Activated T-cell treated with anti-CD3 and anti-CD28 coated beads, Interleukin-2, amount 50 U/mL, for 72 hours (primary cell): ENCODE data around the gene ASIC3. TPM values are rescaled to one million over a fixed set of nuclear protein-coding genes. Genes with fewer than 3 reads are reported as not detected.

Experiments
- ATAC-seq, 2 donors: fragments of 150-1000 bp; cut with Tn5 transposase; replicated peaks in 1 of 2; 2 replicates each; pipeline ENCODE4 v1.10.0; 2021; ENCODE audit warnings: moderate library complexity in 2 of 2, mild to moderate bottlenecking in 1 of 2
- DNase-seq, 2 donors: peaks; one replicate each; pipeline ENCODE4 v3.0.0; 2021 to 2022; ENCODE audit warnings: mixed read lengths in 1 of 2
- H3K27ac Mint-ChIP-seq: one replicate; pipeline ENCODE4 v1.8.0; 2022; ENCODE audit warnings: mild to moderate bottlenecking, moderate library complexity, mixed read lengths
- H3K27me3 Mint-ChIP-seq: one replicate; pipeline ENCODE4 v1.8.0; 2022; ENCODE audit warnings: low read depth, mixed read lengths
- H3K36me3 Mint-ChIP-seq, 2 donors: one replicate each; pipeline ENCODE4 v1.8.0; 2022; ENCODE audit warnings: mixed read lengths in 2 of 2, mild to moderate bottlenecking in 1 of 2; ENCODE audit not compliant: insufficient read depth in 2 of 2
- H3K4me1 Mint-ChIP-seq: one replicate; pipeline ENCODE4 v1.8.0; 2022; ENCODE audit warnings: low read depth, mixed read lengths
- H3K4me3 Mint-ChIP-seq, 2 donors: one replicate each; pipeline ENCODE4 v1.8.0; 2022; ENCODE audit warnings: mild to moderate bottlenecking in 2 of 2, mixed read lengths in 2 of 2, moderate library complexity in 2 of 2
- H3K9me3 Mint-ChIP-seq, 2 donors: one replicate each; pipeline ENCODE4 v1.8.0; 2022; ENCODE audit warnings: mixed read lengths in 2 of 2
- total RNA-seq, 2 donors: library from RNA; stranded (reverse); gene quantifications; one replicate each; pipeline ENCODE4 v1.2.3, GENCODE V29; 2022

Gene ASIC3
- 10 to 100 TPM; 14.4 to 15.7 TPM for total RNA-seq

GRCh38 chr7:151047976-151048815 lies at the start of gene ASIC3:
ASIC3 (plus strand) TSS chr7:151048531; CDS start chr7:151048886, 355 bp downstream.
- ATAC-seq (no peak), DNase-seq (no peak)
- Mint-ChIP-seq H3K27ac (no peak within 1 kb of the TSS), H3K4me3 (no peak within 1 kb of the TSS), H3K36me3 (no peaks in the 10 kb centered on the region), H3K9me3 (no peaks in the 10 kb centered on the region), H3K4me1 (peaks cover 4% of the 10 kb centered on the region), H3K27me3 (no peaks in the 10 kb centered on the region)

- no peak overlapping the region for H3K27ac Mint-ChIP-seq
These were observed 49.3 kb upstream of the ASIC3 start for GRCh38 chr7:150999001-150999400.

GRCh38 chr7:150999497-151000230 lies 48.7 kb upstream of the ASIC3 start:
- peaks cover 12% of the 10 kb centered on the region for H3K4me1 Mint-ChIP-seq
- no peaks in the 10 kb centered on the region for H3K9me3 Mint-ChIP-seq
- H3K27me3 Mint-ChIP-seq, result no peaks in the 10 kb centered on the region
- H3K27ac Mint-ChIP-seq, result no peak overlapping the region
- DNase-seq (no peak), ATAC-seq (no peak)
- H3K4me3 Mint-ChIP-seq, result no peak overlapping the region
- no peaks in the 10 kb centered on the region for H3K36me3 Mint-ChIP-seq

More at GRCh38 chr7:150999001-150999400, 49.3 kb upstream of the ASIC3 start:
- DNase-seq (no peak), ATAC-seq (no peak)
- no peaks in the 10 kb centered on the region for H3K9me3 Mint-ChIP-seq
- no peak overlapping the region for H3K4me3 Mint-ChIP-seq
- peaks cover 12% of the 10 kb centered on the region for H3K4me1 Mint-ChIP-seq
- H3K27me3 Mint-ChIP-seq, result no peaks in the 10 kb centered on the region
- no peaks in the 10 kb centered on the region for H3K36me3 Mint-ChIP-seq

- no peak for ATAC-seq
- DNase-seq, result no peak
- H3K4me3 Mint-ChIP-seq, result no peak overlapping the region
These were observed 47.3 kb upstream of the ASIC3 start for GRCh38 chr7:151000897-151001495.

GRCh38 chr7:151001546-151001945 lies 46.8 kb upstream of the ASIC3 start:
- H3K27me3 Mint-ChIP-seq, result no peaks in the 10 kb centered on the region
- H3K27ac Mint-ChIP-seq, result no peak overlapping the region
- H3K4me3 Mint-ChIP-seq, result no peak overlapping the region
- no peaks in the 10 kb centered on the region for H3K9me3 Mint-ChIP-seq
- DNase-seq, result no peak
- H3K36me3 Mint-ChIP-seq, result no peaks in the 10 kb centered on the region
- peaks cover 8% of the 10 kb centered on the region for H3K4me1 Mint-ChIP-seq
- no peak for ATAC-seq

More at GRCh38 chr7:151000897-151001495, 47.3 kb upstream of the ASIC3 start:
- no peaks in the 10 kb centered on the region for H3K36me3 Mint-ChIP-seq
- no peaks in the 10 kb centered on the region for H3K9me3 Mint-ChIP-seq
- H3K27ac Mint-ChIP-seq, result no peak overlapping the region
- H3K4me1 Mint-ChIP-seq, result peaks cover 12% of the 10 kb centered on the region
- no peaks in the 10 kb centered on the region for H3K27me3 Mint-ChIP-seq

- DNase-seq (no peak), ATAC-seq (no peak)
- Mint-ChIP-seq H3K27ac (no peak overlapping the region), H3K27me3 (no peaks in the 10 kb centered on the region), H3K9me3 (no peaks in the 10 kb centered on the region), H3K4me3 (no peak overlapping the region), H3K36me3 (no peaks in the 10 kb centered on the region), H3K4me1 (peaks cover 15% of the 10 kb centered on the region)
These were observed 44.8 kb upstream of the ASIC3 start for GRCh38 chr7:151003572-151003971.

GRCh38 chr7:151005566-151005965 lies 42.8 kb upstream of the ASIC3 start:
- no peak overlapping the region for H3K27ac Mint-ChIP-seq
- DNase-seq, result no peak

GRCh38 chr7:151006590-151007300 lies 41.6 kb upstream of the ASIC3 start:
- no peaks in the 10 kb centered on the region for H3K27me3 Mint-ChIP-seq
- H3K36me3 Mint-ChIP-seq, result no peaks in the 10 kb centered on the region
- no peak overlapping the region for H3K27ac Mint-ChIP-seq
- H3K9me3 Mint-ChIP-seq, result no peaks in the 10 kb centered on the region
- H3K4me1 Mint-ChIP-seq, result peaks cover 34% of the 10 kb centered on the region
- DNase-seq, result no peak
- no peak for ATAC-seq
- H3K4me3 Mint-ChIP-seq, result no peak overlapping the region

More at GRCh38 chr7:151005566-151005965, 42.8 kb upstream of the ASIC3 start:
- no peaks in the 10 kb centered on the region for H3K9me3 Mint-ChIP-seq
- peaks cover 22% of the 10 kb centered on the region for H3K4me1 Mint-ChIP-seq
- no peak overlapping the region for H3K4me3 Mint-ChIP-seq
- no peaks in the 10 kb centered on the region for H3K27me3 Mint-ChIP-seq
- H3K36me3 Mint-ChIP-seq, result no peaks in the 10 kb centered on the region
- ATAC-seq, result no peak

GRCh38 chr7:151007469-151007898 lies 40.8 kb upstream of the ASIC3 start:
- Mint-ChIP-seq H3K9me3 (no peaks in the 10 kb centered on the region), H3K4me3 (peak overlapping the region; percentile 72 to 83), H3K27me3 (no peaks in the 10 kb centered on the region), H3K36me3 (no peaks in the 10 kb centered on the region), H3K27ac (no peak overlapping the region), H3K4me1 (peaks cover 42% of the 10 kb centered on the region)
- DNase-seq (no peak), ATAC-seq (peak in 1 of 2 donors; percentile 8)

- no peaks in the 10 kb centered on the region for H3K36me3 Mint-ChIP-seq
- peak overlapping the region; percentile 72 to 83 for H3K4me3 Mint-ChIP-seq
- peaks cover 48% of the 10 kb centered on the region for H3K4me1 Mint-ChIP-seq
- ATAC-seq (peak; percentile 16 to 29), DNase-seq (no peak)
- H3K9me3 Mint-ChIP-seq, result no peaks in the 10 kb centered on the region
- peak overlapping the region; percentile 55 for H3K27ac Mint-ChIP-seq
- no peaks in the 10 kb centered on the region for H3K27me3 Mint-ChIP-seq
These were observed 40.2 kb upstream of the ASIC3 start for GRCh38 chr7:151008143-151008510.

GRCh38 chr7:151008511-151009323 lies 39.6 kb upstream of the ASIC3 start:
- H3K4me3 Mint-ChIP-seq, result peak overlapping the region; percentile 72 to 83
- ATAC-seq, result peak; percentile 59 to 80
- DNase-seq, result peak; percentile 80 to 88
- no peaks in the 10 kb centered on the region for H3K36me3 Mint-ChIP-seq
- H3K4me1 Mint-ChIP-seq, result peaks cover 48% of the 10 kb centered on the region
- H3K9me3 Mint-ChIP-seq, result no peaks in the 10 kb centered on the region
- no peaks in the 10 kb centered on the region for H3K27me3 Mint-ChIP-seq
- H3K27ac Mint-ChIP-seq, result peak overlapping the region; percentile 55
